ENCODE results near the gene CBS.
"Not testable (repeated sequence)": the region's sequence is repeated elsewhere in the genome, so short reads cannot be mapped to it uniquely, and the experiment has no call there.

Gene CBS

GRCh38 chr21:43075170-43076022 is at the start of gene CBS:
Gene CBS, minus strand, starts transcription at chr21:43075835. Its CDS starts 3,642 bp downstream, at chr21:43072193.
- not testable (repeated sequence) for DNase-seq

- DNase-seq = not testable (repeated sequence)
These were observed 40.3 kb upstream of the CBS start for GRCh38 chr21:43115956-43116355.

GRCh38 chr21:43114483-43114882 is 38.8 kb upstream of the CBS start:
- DNase-seq = not testable (repeated sequence)

GRCh38 chr21:43109006-43109405 is 33.4 kb upstream of the CBS start:
- not testable (repeated sequence) for DNase-seq

- not testable (repeated sequence) for DNase-seq
These were observed 32.5 kb upstream of the CBS start for GRCh38 chr21:43108177-43108576.

GRCh38 chr21:43107794-43108137 is 32.1 kb upstream of the CBS start:
- DNase-seq = not testable (repeated sequence)

- DNase-seq = not testable (repeated sequence)
These were observed 31.5 kb upstream of the CBS start, which contains the start of gene U2AF1 for GRCh38 chr21:43106965-43107793. Gene U2AF1, minus strand, starts transcription at chr21:43107570. Its CDS starts 76 bp downstream, at chr21:43107494.

- DNase-seq = not testable (repeated sequence)
These were observed 29.0 kb upstream of the CBS start for GRCh38 chr21:43104642-43105041.

GRCh38 chr21:43102281-43102680 is 26.6 kb upstream of the CBS start:
- DNase-seq = not testable (repeated sequence)

- not testable (repeated sequence) for DNase-seq
These were observed 26.0 kb upstream of the CBS start for GRCh38 chr21:43101676-43102075.

- not testable (repeated sequence) for DNase-seq
These were observed 25.4 kb upstream of the CBS start for GRCh38 chr21:43101000-43101399.

GRCh38 chr21:43091979-43092614 is 16.5 kb upstream of the CBS start:
- DNase-seq = not testable (repeated sequence)

- DNase-seq = not testable (repeated sequence)
These were observed 15.3 kb upstream of the CBS start for GRCh38 chr21:43090947-43091346.

- DNase-seq = not testable (repeated sequence)
These were observed 13.8 kb upstream of the CBS start for GRCh38 chr21:43089463-43089862.

- DNase-seq = not testable (repeated sequence)
These were observed 7.1 kb upstream of the CBS start for GRCh38 chr21:43082587-43083300.

GRCh38 chr21:43076643-43077042 is 1.0 kb upstream of the CBS start:
- DNase-seq = not testable (repeated sequence)

- DNase-seq = not testable (repeated sequence)
These were observed 495 bp upstream of the CBS start for GRCh38 chr21:43076023-43076637.

GRCh38 chr21:43074401-43075169 is 1.1 kb downstream of the CBS start:
- not testable (repeated sequence) for DNase-seq

GRCh38 chr21:43072742-43073141 is 2.9 kb downstream of the CBS start:
- not testable (repeated sequence) for DNase-seq

GRCh38 chr21:43069682-43070081 is 6.0 kb downstream of the CBS start:
- not testable (repeated sequence) for DNase-seq

GRCh38 chr21:43068065-43068464 is 7.6 kb downstream of the CBS start:
- not testable (repeated sequence) for DNase-seq
